Ascending aorta (tissue), 2 donors: ENCODE results near the gene USP22. TPM values are rescaled to one million over a fixed set of nuclear protein-coding genes. Genes with fewer than 3 reads are reported as not detected.

Experiments
- DNase-seq, 2 donors: peaks; one replicate each; pipeline ENCODE4 v3.0.0-alpha.2; 2019; ENCODE audit warnings: low spot score in 2 of 2
- H3K27ac ChIP-seq, 2 donors: fragments of 200-600 bp; sonication (generic); one replicate each; pipeline ENCODE4 v1.5.1; 2016 to 2017; ENCODE audit warnings: mild to moderate bottlenecking in 1 of 2
- H3K27me3 ChIP-seq: fragments of 200-600 bp; sonication (generic); one replicate; pipeline ENCODE4 v1.5.1; 2017
- H3K36me3 ChIP-seq, 2 donors: fragments of 200-600 bp; sonication (generic); one replicate each; pipeline ENCODE4 v1.5.1; 2016
- H3K4me1 ChIP-seq, 2 donors: fragments of 200-600 bp; sonication (generic); one replicate each; pipeline ENCODE4 v1.5.1; 2016 to 2017; ENCODE audit warnings: mild to moderate bottlenecking in 1 of 2
- H3K4me3 ChIP-seq, 2 donors: fragments of 200-600 bp; sonication (generic); one replicate each; pipeline ENCODE4 v1.5.1; 2016 to 2017; ENCODE audit warnings: mild to moderate bottlenecking in 1 of 2
- H3K9me3 ChIP-seq, 2 donors: fragments of 200-600 bp; sonication (generic); one replicate each; pipeline ENCODE4 v1.5.1; 2016
- intact Hi-C: fragments of 100-400 bp; cut with DNase I; formaldehyde crosslinking; loops from one replicate; pipeline ENCODE4 v1.15.1; 2023
- total RNA-seq: library from RNA; depleted of rRNA; stranded (reverse); fragments of >200 nt; gene quantifications from one replicate; pipeline ENCODE4 v1.1.0, GENCODE V29; 2016
- TF ChIP-seq, protein P1 (sequence below), 3 experiments: fragments of 200-600 bp in 2 of 3; fragments of 450-650 bp in 1 of 3; sonication (generic) in 2 of 3; IDR thresholded peaks; one replicate each; pipeline ENCODE4 v1.5.1; 2016 to 2019; ENCODE audit warnings: antibody characterized with exemption in 3 of 3, mild to moderate bottlenecking in 1 of 3, moderate library complexity in 1 of 3

Gene USP22
- total RNA-seq, 1 donor from 2014 or later: 170 TPM

DNA sequence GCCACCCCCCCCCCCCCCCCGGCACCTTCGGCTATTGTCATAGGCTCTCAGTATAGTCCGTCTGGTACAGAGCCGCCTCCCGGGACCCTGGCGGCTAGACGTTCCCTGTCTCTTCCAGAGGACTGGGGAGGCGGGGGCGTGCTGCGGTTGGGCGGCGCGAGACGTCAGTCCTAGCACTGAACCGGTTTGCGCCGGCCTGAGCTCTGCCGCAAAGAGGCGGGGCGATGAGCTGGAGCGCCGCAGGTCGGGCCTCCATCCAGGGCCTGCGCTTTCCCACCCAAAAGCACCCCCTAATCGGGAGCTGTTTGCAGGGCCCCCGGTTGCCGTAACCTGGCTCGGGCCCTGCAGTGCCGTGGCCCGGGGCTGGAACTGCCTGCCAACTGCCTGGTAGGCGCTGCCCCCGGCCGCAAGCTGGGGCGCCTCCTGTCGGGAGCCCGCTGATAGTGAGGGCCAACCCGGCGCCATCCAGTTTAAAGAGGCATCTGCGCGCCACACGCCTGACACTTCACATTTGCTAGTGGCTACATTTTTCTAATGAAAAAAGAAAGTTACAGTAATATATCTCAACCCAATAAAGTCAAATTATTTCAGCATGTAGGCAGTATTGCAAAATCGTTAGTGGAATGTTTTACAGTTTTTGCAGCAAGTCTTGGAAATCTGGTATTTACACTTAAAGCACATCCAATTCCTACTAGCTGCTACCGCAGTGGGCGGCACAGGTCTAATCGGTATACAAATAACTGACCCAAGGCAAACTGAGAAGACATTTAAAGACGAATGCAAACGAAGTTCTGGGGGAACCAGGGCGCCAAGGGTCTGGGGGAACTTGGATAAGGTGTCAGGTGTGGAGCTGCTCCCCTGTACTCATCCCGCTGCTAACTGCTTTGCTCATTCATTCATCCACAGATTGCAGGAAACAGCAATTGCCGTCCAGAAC, 753 bp upstream of the USP22 start:
- peaks cover 4 to 21% of the 10 kb centered on the region in 2 donors for H3K4me1 ChIP-seq
- TF ChIP-seq, protein P1, sequence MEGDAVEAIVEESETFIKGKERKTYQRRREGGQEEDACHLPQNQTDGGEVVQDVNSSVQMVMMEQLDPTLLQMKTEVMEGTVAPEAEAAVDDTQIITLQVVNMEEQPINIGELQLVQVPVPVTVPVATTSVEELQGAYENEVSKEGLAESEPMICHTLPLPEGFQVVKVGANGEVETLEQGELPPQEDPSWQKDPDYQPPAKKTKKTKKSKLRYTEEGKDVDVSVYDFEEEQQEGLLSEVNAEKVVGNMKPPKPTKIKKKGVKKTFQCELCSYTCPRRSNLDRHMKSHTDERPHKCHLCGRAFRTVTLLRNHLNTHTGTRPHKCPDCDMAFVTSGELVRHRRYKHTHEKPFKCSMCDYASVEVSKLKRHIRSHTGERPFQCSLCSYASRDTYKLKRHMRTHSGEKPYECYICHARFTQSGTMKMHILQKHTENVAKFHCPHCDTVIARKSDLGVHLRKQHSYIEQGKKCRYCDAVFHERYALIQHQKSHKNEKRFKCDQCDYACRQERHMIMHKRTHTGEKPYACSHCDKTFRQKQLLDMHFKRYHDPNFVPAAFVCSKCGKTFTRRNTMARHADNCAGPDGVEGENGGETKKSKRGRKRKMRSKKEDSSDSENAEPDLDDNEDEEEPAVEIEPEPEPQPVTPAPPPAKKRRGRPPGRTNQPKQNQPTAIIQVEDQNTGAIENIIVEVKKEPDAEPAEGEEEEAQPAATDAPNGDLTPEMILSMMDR (IDR thresholded peaks at IDR 0.05): peak; percentile 88 to 93 (median 92)
- H3K4me3 ChIP-seq: peak overlapping the region; percentile 81 to 82
- peak in 1 of 2 donors; percentile 99 for DNase-seq
- H3K36me3 ChIP-seq: no peaks in the 10 kb centered on the region
- H3K27me3 ChIP-seq: no peaks in the 10 kb centered on the region
- intact Hi-C loops: loop anchor here (1.0 to 10.0 kb wide), 8 partner anchors 23 to 469 kb away; partner anchors contain the start of genes DHRS7B, NATD1 and TMEM11
- H3K9me3 ChIP-seq: no peaks in the 10 kb centered on the region
- H3K27ac ChIP-seq: peak overlapping the region; percentile 72 to 89

DNA sequence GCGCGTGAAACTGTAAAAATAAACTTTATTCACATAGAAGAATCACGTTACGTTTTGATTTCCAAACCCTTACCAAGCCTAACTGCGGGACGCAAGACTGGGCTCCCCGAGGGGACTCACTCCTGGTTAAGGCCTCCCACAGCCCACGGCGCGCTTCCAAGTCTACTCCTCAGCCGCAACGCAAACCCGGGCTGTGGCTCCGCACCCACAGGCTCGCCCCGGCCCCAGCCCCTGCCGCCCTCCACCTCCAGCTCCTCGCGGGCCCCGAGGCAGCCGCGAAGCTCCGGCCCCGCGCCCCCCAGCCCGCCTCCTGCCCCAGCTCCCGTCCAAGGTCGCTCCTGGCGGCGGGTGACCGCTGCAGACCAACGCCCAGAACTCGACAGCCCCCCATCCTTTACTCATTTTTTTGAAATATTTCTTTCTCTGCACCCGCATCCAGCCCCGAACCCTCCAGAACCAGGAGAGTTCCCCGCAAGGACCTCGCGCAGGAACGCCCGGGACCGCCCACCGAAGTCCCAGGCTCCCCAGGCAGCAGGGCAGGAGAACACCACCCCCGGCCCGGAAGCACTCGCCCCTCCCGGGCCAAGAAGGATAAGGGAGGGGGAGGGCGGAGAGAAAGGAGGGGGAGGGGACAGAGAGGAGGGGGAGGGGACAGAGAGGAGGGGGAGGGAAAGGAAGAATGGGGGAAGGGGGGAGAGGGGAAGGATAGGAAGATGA, 912 bp downstream of the USP22 start:
- H3K27me3 ChIP-seq: no peaks in the 10 kb centered on the region
- peaks cover 4 to 34% of the 10 kb centered on the region in 2 donors for H3K4me1 ChIP-seq
- no peaks in the 10 kb centered on the region for H3K9me3 ChIP-seq
- TF ChIP-seq, protein P1 (IDR thresholded peaks at IDR 0.05): no peak
- peak overlapping the region; percentile 100 for H3K27ac ChIP-seq
- DNase-seq: peak; percentile 67 to 94
- peak overlapping the region; percentile 99 to 100 for H3K4me3 ChIP-seq
- intact Hi-C loops: loop anchor here (1.0 to 10.0 kb wide), 7 partner anchors 55 to 470 kb away; partner anchors contain the start of genes DHRS7B and NATD1
- peaks cover 0 to 5% of the 10 kb centered on the region in 2 donors for H3K36me3 ChIP-seq

DNA sequence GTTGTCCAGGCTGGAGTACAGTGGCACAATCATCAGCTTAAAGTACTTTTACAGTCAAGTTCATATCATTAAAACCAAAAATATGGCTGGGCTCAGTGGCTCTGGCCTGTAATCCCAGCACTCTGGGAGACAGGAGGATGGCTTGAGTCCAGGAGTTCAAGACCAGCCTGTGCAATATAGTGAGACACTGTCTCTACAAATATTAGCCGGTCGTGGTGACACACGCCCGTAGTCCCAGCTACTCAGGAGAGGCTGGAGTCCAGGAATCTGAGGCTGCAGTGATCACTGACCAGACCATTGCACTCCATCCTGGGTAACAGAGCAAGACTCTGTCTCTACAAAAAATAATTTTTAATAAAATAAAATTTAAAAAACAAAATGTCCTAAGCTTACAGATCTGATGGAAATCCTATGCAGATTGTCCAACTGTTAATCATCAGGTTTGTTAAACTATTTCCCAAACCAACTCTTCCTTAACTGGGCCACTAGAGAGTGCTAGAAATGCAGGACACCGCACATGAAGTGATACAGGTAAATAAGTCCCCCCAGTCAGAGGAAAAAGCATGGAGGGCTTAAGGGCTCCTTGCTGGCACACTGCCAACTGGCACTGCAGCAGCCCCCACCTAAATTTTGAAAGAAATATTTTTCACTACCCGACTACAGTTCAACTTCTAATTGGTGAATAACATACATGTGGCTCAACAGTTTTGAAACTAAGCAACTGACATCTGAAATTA, 2.8 kb downstream of the USP22 start:
- Histone ChIP-seq H3K4me1 (peaks cover 7 to 50% of the 10 kb centered on the region in 2 donors), H3K4me3 (peak overlapping the region; percentile 19 to 99), H3K9me3 (no peaks in the 10 kb centered on the region), H3K27ac (peak overlapping the region; percentile 53 to 100), H3K27me3 (no peaks in the 10 kb centered on the region), H3K36me3 (peaks cover 0 to 5% of the 10 kb centered on the region in 2 donors)
- intact Hi-C loops: loop anchor here (5.0 to 10.0 kb wide), 5 partner anchors 57 to 472 kb away; partner anchors contain the start of gene NATD1
- DNase-seq: no peak
- TF ChIP-seq, protein P1 (IDR thresholded peaks at IDR 0.05): peak in 2 of 3 experiments; percentile 22 to 42

DNA sequence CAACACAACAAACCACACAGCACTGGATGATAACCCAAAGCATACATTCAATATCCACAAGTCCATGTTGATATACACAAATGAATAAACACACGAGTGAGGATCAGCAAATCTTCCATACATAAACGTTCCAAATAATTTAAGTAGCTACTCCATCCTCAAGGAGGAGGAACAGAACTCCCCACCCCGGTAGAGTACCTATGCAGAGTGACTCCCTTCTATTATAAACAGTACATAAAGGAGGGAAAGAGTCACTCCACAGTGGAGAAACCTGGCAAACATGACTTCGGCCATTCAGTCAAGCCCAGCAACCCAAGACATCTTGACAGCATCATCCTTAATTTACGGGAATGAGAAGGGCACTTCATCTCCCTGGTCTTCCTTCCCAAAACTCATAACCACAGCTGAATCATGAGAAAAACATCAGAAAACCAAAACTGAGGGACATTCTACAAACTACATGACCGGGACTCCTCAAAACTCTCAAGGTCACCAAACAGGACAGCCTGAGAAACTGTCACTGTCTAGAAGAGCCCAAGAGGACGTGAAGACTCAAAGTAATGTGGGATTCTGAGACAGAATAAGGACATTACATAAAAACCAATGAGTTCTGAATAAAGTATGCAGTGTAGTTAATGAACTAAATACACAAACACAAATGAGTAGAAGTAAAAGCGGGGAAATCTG, 5.6 kb downstream of the USP22 start:
- DNase-seq: no peak
- H3K27ac ChIP-seq: no peak overlapping the region
- TF ChIP-seq, protein P1 (IDR thresholded peaks at IDR 0.05): no peak
- H3K27me3 ChIP-seq: no peaks in the 10 kb centered on the region
- H3K4me1 ChIP-seq: peaks cover 21 to 70% of the 10 kb centered on the region in 2 donors
- no peak overlapping the region for H3K4me3 ChIP-seq
- H3K36me3 ChIP-seq: peaks cover 0 to 5% of the 10 kb centered on the region in 2 donors
- intact Hi-C loops: no loop called here
- H3K9me3 ChIP-seq: no peaks in the 10 kb centered on the region
